Lower lobe of right lung (tissue), 2 donors: ENCODE data around the gene TUBA8. TPM values are rescaled to one million over a fixed set of nuclear protein-coding genes. Genes with fewer than 3 reads are reported as not detected.
"Not testable (repeated sequence)": the region's sequence is repeated elsewhere in the genome, so short reads cannot be mapped to it uniquely, and the experiment has no call there.

Experiments
- ATAC-seq, 2 donors: fragments of 200-7000 bp; cut with Tn5 transposase; one replicate each; pipeline ENCODE4 v1.9.1; 2020 to 2022; ENCODE audit warnings: mild to moderate bottlenecking in 2 of 2, moderate library complexity in 2 of 2
- DNase-seq: peaks from one replicate; pipeline ENCODE4 v3.0.0-alpha.2; 2020
- H3K27ac ChIP-seq: fragments of 200-600 bp; one replicate; pipeline ENCODE4 v1.8.0; 2022
- H3K27me3 ChIP-seq: fragments of 200-600 bp; one replicate; pipeline ENCODE4 v1.8.0; 2022; ENCODE audit warnings: low read depth
- H3K36me3 ChIP-seq: fragments of 200-600 bp; one replicate; pipeline ENCODE4 v1.8.0; 2022; ENCODE audit warnings: mild to moderate bottlenecking
- H3K4me1 ChIP-seq: fragments of 200-600 bp; one replicate; pipeline ENCODE4 v1.8.0; 2022
- H3K4me3 ChIP-seq: fragments of 200-600 bp; one replicate; pipeline ENCODE4 v1.8.0; 2022; ENCODE audit warnings: mild to moderate bottlenecking
- H3K9me3 ChIP-seq: fragments of 200-600 bp; one replicate; pipeline ENCODE4 v1.8.0; 2022
- CTCF ChIP-seq: fragments of 200-600 bp; IDR thresholded peaks from one replicate; pipeline ENCODE4 v1.8.0; 2022; ENCODE audit warnings: antibody characterized with exemption, mild to moderate bottlenecking
- intact Hi-C: fragments of 100-400 bp; cut with DNase I; formaldehyde crosslinking; loops from one replicate; pipeline ENCODE4 v1.11.0; 2022
- total RNA-seq: library from RNA; stranded (reverse); fragmentation: NEBNext Ultra II Directional; extraction: Animal tissue kit (Norgen Biotek cat#: 25700); gene quantifications from one replicate; pipeline ENCODE4 v1.2.1, GENCODE V29; 2021
- donor health status: DM: no; HTN: yes; CAD: no; lungs with severe emphysema.

TUBA8 gene
- total RNA-seq, 1 donor from 2014 or later, result 1.3 TPM

GRCh38 chr22:18070041-18070440, 40.6 kb upstream of the TUBA8 start:
- TF ChIP-seq CTCF, result no peak
- no peaks in the 10 kb centered on the region for H3K4me1 ChIP-seq
- H3K36me3 ChIP-seq, result no peaks in the 10 kb centered on the region
- H3K27ac ChIP-seq, result no peak overlapping the region
- H3K27me3 ChIP-seq, result no peaks in the 10 kb centered on the region
- ATAC-seq (no peak), DNase-seq (no peak)
- intact Hi-C loops, result no loop called here
- H3K4me3 ChIP-seq, result no peak overlapping the region
- H3K9me3 ChIP-seq, result no peaks in the 10 kb centered on the region

- Histone ChIP-seq H3K36me3 (no peaks in the 10 kb centered on the region), H3K27me3 (no peaks in the 10 kb centered on the region), H3K9me3 (no peaks in the 10 kb centered on the region), H3K4me1 (no peaks in the 10 kb centered on the region), H3K4me3 (no peak overlapping the region), H3K27ac (no peak overlapping the region)
- no peak for DNase-seq
- no peak for TF ChIP-seq CTCF
- intact Hi-C loops, result no loop called here
- no peak for ATAC-seq
These were observed 39.9 kb upstream of the TUBA8 start for GRCh38 chr22:18070556-18071306.

DNA sequence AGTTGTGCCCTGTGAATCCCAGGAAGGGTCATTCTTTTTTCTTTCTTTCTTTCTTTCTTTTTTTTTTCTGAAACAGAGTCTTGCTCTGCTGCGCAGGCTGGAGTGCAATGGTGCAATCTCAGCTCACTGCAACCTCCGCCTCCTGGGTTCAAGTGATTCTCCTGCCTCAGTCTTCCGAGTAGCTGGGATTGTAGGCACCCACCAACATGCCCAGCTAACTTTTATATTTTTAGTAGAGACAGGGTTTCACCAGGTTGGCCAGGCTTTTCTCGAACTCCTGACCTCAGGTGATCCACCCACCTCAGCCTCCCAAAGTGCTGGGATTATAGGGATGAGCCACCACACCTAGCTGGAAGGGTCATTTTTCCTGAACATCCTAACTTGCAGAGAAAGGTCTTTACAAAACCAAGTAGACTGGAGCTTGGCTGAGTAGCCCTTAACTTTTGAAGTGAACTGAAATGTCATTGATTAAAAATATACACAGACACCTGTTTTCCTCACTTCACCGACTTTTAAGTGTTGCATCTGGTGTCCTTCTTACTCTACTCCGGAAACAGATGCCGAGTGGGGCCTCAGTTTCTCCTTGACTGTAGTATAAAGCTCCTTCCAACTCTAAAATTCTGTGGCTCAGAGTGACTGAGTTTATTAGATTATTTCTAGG, 39.2 kb upstream of the TUBA8 start:
- H3K4me1 ChIP-seq, H3K27ac ChIP-seq, H3K36me3 ChIP-seq, H3K9me3 ChIP-seq, H3K27me3 ChIP-seq, DNase-seq, intact Hi-C loops, ATAC-seq, H3K4me3 ChIP-seq: not testable (repeated sequence)

DNA sequence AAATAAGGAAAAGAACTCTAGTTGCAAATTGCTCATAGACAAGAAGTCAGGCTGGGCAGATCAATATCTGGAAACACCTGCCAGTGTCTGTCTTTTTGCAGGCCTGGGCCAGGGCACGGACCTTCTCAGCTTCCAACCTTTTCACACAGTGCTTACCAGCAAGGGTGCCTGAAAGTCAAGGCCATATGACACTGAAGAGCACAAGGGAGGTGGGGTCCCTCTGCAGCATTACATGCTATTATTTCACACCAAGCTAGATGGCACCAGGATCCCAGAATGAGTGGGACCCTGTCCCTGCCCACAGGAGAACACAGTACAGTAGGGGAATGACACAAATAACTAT, 38.7 kb upstream of the TUBA8 start:
- TF ChIP-seq CTCF, result no peak
- Histone ChIP-seq H3K9me3 (no peaks in the 10 kb centered on the region), H3K4me3 (no peak overlapping the region), H3K27ac (no peak overlapping the region), H3K36me3 (no peaks in the 10 kb centered on the region), H3K27me3 (no peaks in the 10 kb centered on the region), H3K4me1 (peaks cover 9% of the 10 kb centered on the region)
- intact Hi-C loops, result no loop called here
- ATAC-seq, result no peak
- no peak for DNase-seq

- no peak overlapping the region for H3K4me3 ChIP-seq
- no peaks in the 10 kb centered on the region for H3K36me3 ChIP-seq
- no peak for DNase-seq
- no peaks in the 10 kb centered on the region for H3K27me3 ChIP-seq
- no peaks in the 10 kb centered on the region for H3K9me3 ChIP-seq
- no peak overlapping the region for H3K27ac ChIP-seq
- H3K4me1 ChIP-seq, result peaks cover 14% of the 10 kb centered on the region
- no peak for ATAC-seq
- intact Hi-C loops, result no loop called here
- TF ChIP-seq CTCF, result no peak
These were observed 37.1 kb upstream of the TUBA8 start for GRCh38 chr22:18073467-18073866.

DNA sequence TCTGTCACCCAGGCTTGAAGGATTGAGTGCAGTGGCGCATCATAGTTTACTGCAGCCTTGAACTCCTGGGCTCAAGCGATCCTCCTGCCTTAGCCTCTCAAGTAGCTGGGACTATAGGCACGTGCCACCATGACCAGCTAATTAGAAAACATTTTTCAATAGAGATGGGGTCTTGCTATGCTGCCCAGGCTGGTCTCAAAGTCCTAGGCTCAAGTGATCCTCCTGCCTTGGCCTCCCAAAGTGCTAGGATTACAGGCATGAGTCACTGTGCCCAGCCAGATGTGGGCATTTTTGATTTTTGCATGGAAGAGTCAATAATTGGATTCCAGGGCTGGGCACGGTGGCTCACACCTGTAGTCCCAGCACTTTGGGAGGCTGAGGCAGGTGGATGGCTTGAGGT, 36.7 kb upstream of the TUBA8 start:
- intact Hi-C loops, H3K36me3 ChIP-seq, H3K27me3 ChIP-seq, H3K4me3 ChIP-seq, ATAC-seq, DNase-seq, H3K27ac ChIP-seq, H3K9me3 ChIP-seq: not testable (repeated sequence)
- H3K4me1 ChIP-seq, result peaks cover 18% of the 10 kb centered on the region
